Activated CD4-positive, alpha-beta memory T cell treated with anti-CD3 and anti-CD28 coated beads for 36 hours (primary cell): ENCODE measurements around the gene IL1R2. TPM values are rescaled to one million over a fixed set of nuclear protein-coding genes. Genes with fewer than 3 reads are reported as not detected.

ENCODE experiments used
- CTCF ChIA-PET: fragments of 350-600 bp; sonication (Branson Sonifier 250); formaldehyde crosslinking; loops from one replicate; lab custom pipeline; 2021; ENCODE audit warnings: antibody characterized with exemption, inconsistent platforms; lab: Charles Lee
- POLR2A ChIA-PET: fragments of 350-600 bp; sonication (Branson Sonifier 250); formaldehyde crosslinking; loops from one replicate; lab custom pipeline; 2021; ENCODE audit warnings: antibody characterized with exemption; lab: Charles Lee
- DNase-seq: peaks from one replicate; pipeline ENCODE4 v3.0.0-alpha.2; 2020
- H3K27ac Mint-ChIP-seq: one replicate; pipeline ENCODE4 v1.8.0; 2021; ENCODE audit warnings: mixed read lengths
- H3K27me3 Mint-ChIP-seq: one replicate; pipeline ENCODE4 v1.8.0; 2021; ENCODE audit warnings: mixed read lengths
- H3K36me3 Mint-ChIP-seq: one replicate; pipeline ENCODE4 v1.8.0; 2021; ENCODE audit warnings: mixed read lengths
- H3K4me1 Mint-ChIP-seq: one replicate; pipeline ENCODE4 v1.8.0; 2021; ENCODE audit warnings: low read depth, mixed read lengths
- H3K4me3 Mint-ChIP-seq: one replicate; pipeline ENCODE4 v1.8.0; 2021; ENCODE audit warnings: mild to moderate bottlenecking, mixed read lengths
- H3K9me3 Mint-ChIP-seq: one replicate; pipeline ENCODE4 v1.8.0; 2021; ENCODE audit warnings: mixed read lengths
- intact Hi-C: fragments of 100-400 bp; cut with micrococcal nuclease; formaldehyde crosslinking; loops from one replicate; pipeline ENCODE4 v1.15.1; 2023
- total RNA-seq, 2 experiments: library from RNA; stranded (reverse); gene quantifications; one replicate each; pipeline ENCODE4 v1.2.3, GENCODE V29; 2021

IL1R2 gene
- total RNA-seq, 2 experiments from 2014 or later, result 35.6 to 36.2 TPM

GRCh38 chr2:102046135-102046986, 54.6 kb downstream of the IL1R2 start:
- H3K4me1 Mint-ChIP-seq, result peaks cover 16% of the 10 kb centered on the region
- no peaks in the 10 kb centered on the region for H3K9me3 Mint-ChIP-seq
- H3K4me3 Mint-ChIP-seq, result no peak overlapping the region
- peaks cover 36% of the 10 kb centered on the region for H3K27me3 Mint-ChIP-seq
- POLR2A ChIA-PET, result no interaction called here
- CTCF ChIA-PET, result no interaction called here
- no peak for DNase-seq
- H3K36me3 Mint-ChIP-seq, result peaks cover 2% of the 10 kb centered on the region
- intact Hi-C loops, result no loop called here
- no peak overlapping the region for H3K27ac Mint-ChIP-seq

GRCh38 chr2:102048465-102048864, 56.7 kb downstream of the IL1R2 start:
- CTCF ChIA-PET, result no interaction called here
- Mint-ChIP-seq H3K36me3 (peaks cover 2% of the 10 kb centered on the region), H3K9me3 (no peaks in the 10 kb centered on the region), H3K27me3 (peaks cover 33% of the 10 kb centered on the region), H3K27ac (no peak overlapping the region), H3K4me3 (no peak overlapping the region), H3K4me1 (peaks cover 19% of the 10 kb centered on the region)
- POLR2A ChIA-PET, result no interaction called here
- no peak for DNase-seq
- intact Hi-C loops, result no loop called here

GRCh38 chr2:102049756-102050443, 58.1 kb downstream of the IL1R2 start:
- DNase-seq, result no peak
- no peaks in the 10 kb centered on the region for H3K9me3 Mint-ChIP-seq
- ChIA-PET CTCF (no interaction called here), POLR2A (interaction anchor here (0.6 to 1.1 kb wide), 3 partner anchors 21 to 386 kb away, joined by 3 read pairs; no protein-coding TSS in a partner anchor)
- H3K4me3 Mint-ChIP-seq, result no peak overlapping the region
- H3K36me3 Mint-ChIP-seq, result peaks cover 2% of the 10 kb centered on the region
- peaks cover 22% of the 10 kb centered on the region for H3K27me3 Mint-ChIP-seq
- peaks cover 12% of the 10 kb centered on the region for H3K4me1 Mint-ChIP-seq
- H3K27ac Mint-ChIP-seq, result no peak overlapping the region
- intact Hi-C loops, result no loop called here

GRCh38 chr2:102050854-102051391, 59.2 kb downstream of the IL1R2 start:
- Mint-ChIP-seq H3K36me3 (peaks cover 2% of the 10 kb centered on the region), H3K9me3 (no peaks in the 10 kb centered on the region), H3K4me3 (no peak overlapping the region), H3K27me3 (peaks cover 17% of the 10 kb centered on the region), H3K27ac (no peak overlapping the region), H3K4me1 (peaks cover 12% of the 10 kb centered on the region)
- no peak for DNase-seq
- intact Hi-C loops, result no loop called here
- CTCF ChIA-PET, result interaction anchor here (0.7 to 0.9 kb wide), 2 partner anchors 184 to 190 kb away, joined by 3 to 5 read pairs; no protein-coding TSS in a partner anchor
- POLR2A ChIA-PET, result interaction anchor here (1.1 kb wide), 1 partner anchor 22 kb away, joined by 3 read pairs; no protein-coding TSS in a partner anchor

GRCh38 chr2:102051692-102052277, 60.0 kb downstream of the IL1R2 start:
- peaks cover 12% of the 10 kb centered on the region for H3K4me1 Mint-ChIP-seq
- peaks cover 2% of the 10 kb centered on the region for H3K36me3 Mint-ChIP-seq
- no peak overlapping the region for H3K4me3 Mint-ChIP-seq
- POLR2A ChIA-PET, result no interaction called here
- H3K27ac Mint-ChIP-seq, result no peak overlapping the region
- DNase-seq, result no peak
- intact Hi-C loops, result no loop called here
- no peaks in the 10 kb centered on the region for H3K9me3 Mint-ChIP-seq
- H3K27me3 Mint-ChIP-seq, result peaks cover 8% of the 10 kb centered on the region
- CTCF ChIA-PET, result no interaction called here

GRCh38 chr2:102052365-102052764, 60.6 kb downstream of the IL1R2 start:
- Mint-ChIP-seq H3K9me3 (no peaks in the 10 kb centered on the region), H3K4me1 (peaks cover 14% of the 10 kb centered on the region), H3K4me3 (no peak overlapping the region), H3K36me3 (peaks cover 2% of the 10 kb centered on the region), H3K27me3 (peaks cover 5% of the 10 kb centered on the region), H3K27ac (no peak overlapping the region)
- intact Hi-C loops, result no loop called here
- no peak for DNase-seq
- POLR2A ChIA-PET, result no interaction called here
- CTCF ChIA-PET, result no interaction called here

- Mint-ChIP-seq H3K4me3 (no peak overlapping the region), H3K27me3 (no peaks in the 10 kb centered on the region), H3K36me3 (no peaks in the 10 kb centered on the region), H3K9me3 (no peaks in the 10 kb centered on the region), H3K4me1 (peaks cover 21% of the 10 kb centered on the region), H3K27ac (no peak overlapping the region)
- DNase-seq, result no peak
- intact Hi-C loops, result no loop called here
- POLR2A ChIA-PET, result interaction anchor here (1.1 to 1.2 kb wide), 2 partner anchors 9 to 53 kb away, joined by 3 to 4 read pairs; no protein-coding TSS in a partner anchor
- CTCF ChIA-PET, result interaction anchor here (0.8 to 2.1 kb wide), 4 partner anchors 28 to 187 kb away, joined by 3 to 5 read pairs (median 4); no protein-coding TSS in a partner anchor
Measured at GRCh38 chr2:102053096-102053495, 61.3 kb downstream of the IL1R2 start.

- intact Hi-C loops, result no loop called here
- ChIA-PET POLR2A (no interaction called here), CTCF (interaction anchor here (1.1 to 2.6 kb wide), 3 partner anchors 22 to 172 kb away, joined by 5 to 12 read pairs (median 6); no protein-coding TSS in a partner anchor)
- no peak for DNase-seq
- Mint-ChIP-seq H3K27ac (no peak overlapping the region), H3K4me3 (no peak overlapping the region), H3K4me1 (peaks cover 28% of the 10 kb centered on the region), H3K27me3 (no peaks in the 10 kb centered on the region), H3K9me3 (no peaks in the 10 kb centered on the region), H3K36me3 (no peaks in the 10 kb centered on the region)
Measured at GRCh38 chr2:102055346-102055990, 63.7 kb downstream of the IL1R2 start.

- peaks cover 28% of the 10 kb centered on the region for H3K4me1 Mint-ChIP-seq
Measured at GRCh38 chr2:102056079-102056581, 64.4 kb downstream of the IL1R2 start.

GRCh38 chr2:102057502-102058292, 65.9 kb downstream of the IL1R2 start:
- ChIA-PET POLR2A (interaction anchor here (0.7 to 1.5 kb wide), 6 partner anchors 31 to 80 kb away, joined by 3 to 6 read pairs (median 4); no protein-coding TSS in a partner anchor), CTCF (interaction anchor here (1.1 to 3.4 kb wide), 4 partner anchors 25 to 386 kb away, joined by 3 to 12 read pairs (median 4); no protein-coding TSS in a partner anchor)
- Mint-ChIP-seq H3K27ac (peak overlapping the region; percentile 31), H3K36me3 (no peaks in the 10 kb centered on the region), H3K27me3 (no peaks in the 10 kb centered on the region), H3K4me1 (peaks cover 33% of the 10 kb centered on the region), H3K9me3 (no peaks in the 10 kb centered on the region), H3K4me3 (no peak overlapping the region)
- DNase-seq, result peak; percentile 73
- intact Hi-C loops, result loop anchor here (1.0 kb wide), 1 partner anchor 26 kb away; no protein-coding TSS in a partner anchor

More at GRCh38 chr2:102056079-102056581, 64.4 kb downstream of the IL1R2 start:
- Mint-ChIP-seq H3K36me3 (no peaks in the 10 kb centered on the region), H3K27me3 (no peaks in the 10 kb centered on the region), H3K9me3 (no peaks in the 10 kb centered on the region), H3K4me3 (no peak overlapping the region), H3K27ac (no peak overlapping the region)
- ChIA-PET CTCF (interaction anchor here (1.1 to 3.4 kb wide), 4 partner anchors 23 to 387 kb away, joined by 3 to 12 read pairs (median 9); no protein-coding TSS in a partner anchor), POLR2A (no interaction called here)
- DNase-seq, result no peak
- intact Hi-C loops, result no loop called here
